Measurements from ENCODE around the gene CES3. TPM values are rescaled to one million over a fixed set of nuclear protein-coding genes. Genes with fewer than 3 reads are reported as not detected.

CES3 gene, protein sequence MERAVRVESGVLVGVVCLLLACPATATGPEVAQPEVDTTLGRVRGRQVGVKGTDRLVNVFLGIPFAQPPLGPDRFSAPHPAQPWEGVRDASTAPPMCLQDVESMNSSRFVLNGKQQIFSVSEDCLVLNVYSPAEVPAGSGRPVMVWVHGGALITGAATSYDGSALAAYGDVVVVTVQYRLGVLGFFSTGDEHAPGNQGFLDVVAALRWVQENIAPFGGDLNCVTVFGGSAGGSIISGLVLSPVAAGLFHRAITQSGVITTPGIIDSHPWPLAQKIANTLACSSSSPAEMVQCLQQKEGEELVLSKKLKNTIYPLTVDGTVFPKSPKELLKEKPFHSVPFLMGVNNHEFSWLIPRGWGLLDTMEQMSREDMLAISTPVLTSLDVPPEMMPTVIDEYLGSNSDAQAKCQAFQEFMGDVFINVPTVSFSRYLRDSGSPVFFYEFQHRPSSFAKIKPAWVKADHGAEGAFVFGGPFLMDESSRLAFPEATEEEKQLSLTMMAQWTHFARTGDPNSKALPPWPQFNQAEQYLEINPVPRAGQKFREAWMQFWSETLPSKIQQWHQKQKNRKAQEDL
- not detected for total RNA-seq

DNA sequence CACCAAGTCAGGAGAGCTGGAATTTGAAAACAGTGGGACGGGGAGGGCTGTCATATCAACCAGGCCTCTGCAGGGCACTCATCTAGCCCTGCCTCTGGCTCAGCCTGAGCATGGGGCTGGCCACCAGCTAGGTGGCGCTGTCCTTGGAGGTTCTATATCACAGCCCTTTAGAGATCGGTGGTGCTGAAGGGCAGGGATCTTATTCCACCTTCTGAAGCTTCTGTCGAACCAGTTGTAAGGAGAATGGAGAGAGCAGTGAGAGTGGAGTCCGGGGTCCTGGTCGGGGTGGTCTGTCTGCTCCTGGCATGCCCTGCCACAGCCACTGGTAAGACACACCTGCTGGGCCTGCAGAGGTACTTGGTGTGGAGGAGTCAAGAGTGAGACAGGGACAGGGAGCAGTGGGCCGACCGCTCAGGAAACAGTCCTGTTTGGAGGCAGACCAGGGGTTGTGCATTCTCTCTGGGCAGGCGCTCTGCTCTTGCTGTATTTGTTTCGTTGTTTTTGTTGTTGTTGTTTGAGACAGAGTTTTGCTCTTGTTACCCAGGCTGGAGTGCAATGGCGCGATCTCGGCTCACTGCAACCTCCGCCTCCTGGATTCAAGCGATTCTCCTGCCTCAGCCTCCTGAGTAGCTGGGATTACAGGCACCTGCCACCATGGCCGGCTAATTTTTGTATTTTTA, at the start of gene CES3:
Gene CES3, plus strand, starts transcription at position 202 of the 680 bp plus-strand sequence. Its CDS starts 42 bp downstream, at position 244.
- Histone ChIP-seq H3K9me3 (no peaks in the 10 kb centered on the region), H3K27ac (no peak within 1 kb of the TSS), H3K27me3 (no peaks in the 10 kb centered on the region), H3K36me3 (no peaks in the 10 kb centered on the region), H3K4me1 (no peaks in the 10 kb centered on the region), H3K4me3 (no peak within 1 kb of the TSS)
- intact Hi-C loops (cut with DNase I), result no loop called here
- DNase-seq (ENCODE audit: low spot score in 2 of 2), result peak in 1 of 2 donors; percentile 76
- TF ChIP-seq, protein P1, sequence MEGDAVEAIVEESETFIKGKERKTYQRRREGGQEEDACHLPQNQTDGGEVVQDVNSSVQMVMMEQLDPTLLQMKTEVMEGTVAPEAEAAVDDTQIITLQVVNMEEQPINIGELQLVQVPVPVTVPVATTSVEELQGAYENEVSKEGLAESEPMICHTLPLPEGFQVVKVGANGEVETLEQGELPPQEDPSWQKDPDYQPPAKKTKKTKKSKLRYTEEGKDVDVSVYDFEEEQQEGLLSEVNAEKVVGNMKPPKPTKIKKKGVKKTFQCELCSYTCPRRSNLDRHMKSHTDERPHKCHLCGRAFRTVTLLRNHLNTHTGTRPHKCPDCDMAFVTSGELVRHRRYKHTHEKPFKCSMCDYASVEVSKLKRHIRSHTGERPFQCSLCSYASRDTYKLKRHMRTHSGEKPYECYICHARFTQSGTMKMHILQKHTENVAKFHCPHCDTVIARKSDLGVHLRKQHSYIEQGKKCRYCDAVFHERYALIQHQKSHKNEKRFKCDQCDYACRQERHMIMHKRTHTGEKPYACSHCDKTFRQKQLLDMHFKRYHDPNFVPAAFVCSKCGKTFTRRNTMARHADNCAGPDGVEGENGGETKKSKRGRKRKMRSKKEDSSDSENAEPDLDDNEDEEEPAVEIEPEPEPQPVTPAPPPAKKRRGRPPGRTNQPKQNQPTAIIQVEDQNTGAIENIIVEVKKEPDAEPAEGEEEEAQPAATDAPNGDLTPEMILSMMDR (IDR thresholded peaks at IDR 0.05), result peak in 2 of 3 experiments; percentile 45 to 54

DNA sequence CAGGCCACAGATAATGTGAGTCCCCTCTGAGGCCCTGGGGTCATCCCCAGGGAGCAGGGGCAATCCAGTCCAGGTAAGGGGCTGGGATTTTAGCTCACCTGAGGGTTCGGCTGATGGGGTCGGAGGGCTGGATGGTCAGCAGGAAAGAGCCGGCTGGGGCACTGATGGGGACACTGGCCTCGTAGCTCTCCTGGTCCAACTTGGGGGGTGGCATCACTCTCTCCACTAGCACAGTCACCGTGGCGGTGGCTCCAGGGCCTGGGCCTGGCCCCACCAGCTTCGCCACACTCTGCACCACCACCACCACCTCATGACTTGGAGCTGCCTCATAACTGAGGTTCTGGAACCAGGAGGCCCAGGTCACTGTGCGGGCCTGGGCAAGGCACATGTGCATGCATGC, 49.3 kb upstream of the CES3 start:
- no peaks in the 10 kb centered on the region for H3K27me3 ChIP-seq
- intact Hi-C loops (cut with DNase I), result no loop called here
- no peaks in the 10 kb centered on the region for H3K9me3 ChIP-seq

DNA sequence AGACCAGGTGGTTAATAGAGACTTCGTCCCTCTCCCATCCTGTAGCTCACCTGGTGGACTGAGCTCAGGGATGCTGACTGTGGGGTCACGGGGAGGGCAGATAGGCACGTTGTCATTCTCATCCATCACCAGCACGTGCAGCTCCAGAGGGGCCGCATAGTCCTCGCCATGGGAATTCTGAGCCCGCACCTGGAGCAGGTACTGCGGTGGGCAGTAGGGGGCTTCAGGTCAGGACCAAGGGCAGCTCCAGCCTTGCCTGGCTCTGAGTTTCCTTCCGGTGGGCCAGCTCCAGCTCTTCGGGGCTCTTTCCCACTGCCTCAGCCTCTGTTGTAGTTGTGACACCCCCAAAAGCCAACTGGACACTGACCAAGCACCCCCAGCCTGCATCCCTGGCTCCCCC, 48.0 kb upstream of the CES3 start:
- H3K27ac ChIP-seq, result no peak overlapping the region
- H3K4me1 ChIP-seq, result peaks cover 0 to 2% of the 10 kb centered on the region in 2 donors
- no peaks in the 10 kb centered on the region for H3K27me3 ChIP-seq
- no peaks in the 10 kb centered on the region for H3K36me3 ChIP-seq
- intact Hi-C loops (cut with DNase I), result no loop called here
- no peaks in the 10 kb centered on the region for H3K9me3 ChIP-seq
- DNase-seq (ENCODE audit: low spot score in 2 of 2), result no peak
- TF ChIP-seq, protein P1 (IDR thresholded peaks at IDR 0.05), result no peak
- H3K4me3 ChIP-seq, result no peak overlapping the region

More for the DNA sequence above, 49.3 kb upstream of the CES3 start:
- Histone ChIP-seq H3K27ac (no peak overlapping the region), H3K36me3 (no peaks in the 10 kb centered on the region), H3K4me3 (no peak overlapping the region), H3K4me1 (peaks cover 0 to 2% of the 10 kb centered on the region in 2 donors)
- TF ChIP-seq, protein P1 (IDR thresholded peaks at IDR 0.05), result no peak
- no peak for DNase-seq (ENCODE audit: low spot score in 2 of 2)

DNA sequence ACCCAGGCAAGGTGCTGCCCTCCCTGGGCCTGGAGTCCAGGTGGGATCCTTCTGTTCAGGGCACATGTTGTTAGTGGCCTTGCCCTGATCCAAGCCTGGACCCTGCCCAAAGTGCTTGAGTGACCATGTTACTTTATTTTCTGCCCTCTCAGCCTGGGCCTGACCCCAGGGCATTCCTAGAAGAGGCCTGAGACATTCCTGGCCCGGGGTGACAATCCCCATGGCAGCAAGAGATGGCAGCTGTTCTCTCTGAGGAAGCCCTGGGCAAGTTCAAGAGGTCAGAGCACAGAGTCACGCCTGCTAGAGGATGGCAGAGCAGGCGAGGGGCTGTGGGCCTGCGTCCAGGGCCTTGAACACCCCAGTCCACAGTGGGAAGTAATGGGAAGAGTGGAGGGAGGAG, 47.4 kb upstream of the CES3 start:
- DNase-seq (ENCODE audit: low spot score in 2 of 2), result no peak
- Histone ChIP-seq H3K4me1 (peaks cover 0 to 2% of the 10 kb centered on the region in 2 donors), H3K27me3 (no peaks in the 10 kb centered on the region), H3K4me3 (no peak overlapping the region), H3K9me3 (no peaks in the 10 kb centered on the region), H3K36me3 (no peaks in the 10 kb centered on the region), H3K27ac (no peak overlapping the region)
- TF ChIP-seq, protein P1 (IDR thresholded peaks at IDR 0.05), result no peak
- intact Hi-C loops (cut with DNase I), result no loop called here

DNA sequence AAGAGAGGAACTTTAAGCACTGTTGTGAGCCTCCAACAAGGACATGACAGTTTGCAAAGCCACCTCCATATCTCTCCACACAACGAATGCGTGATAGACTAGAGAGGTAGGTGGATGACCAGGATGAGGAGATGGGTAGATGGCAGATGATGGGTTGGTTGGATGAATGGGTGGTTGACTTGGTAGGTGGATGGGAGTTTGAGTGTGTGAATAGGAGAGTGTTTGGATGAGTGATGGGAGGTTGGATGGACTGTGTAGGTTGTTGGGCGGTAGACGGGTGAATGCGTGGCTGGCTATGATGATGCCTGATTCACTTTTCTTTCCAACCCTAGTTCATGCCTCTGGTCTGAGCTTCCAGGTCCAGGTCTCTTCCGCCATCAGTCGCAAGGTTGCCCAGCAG, 46.5 kb upstream of the CES3 start:
- Histone ChIP-seq H3K9me3 (no peaks in the 10 kb centered on the region), H3K4me3 (no peak overlapping the region), H3K4me1 (peaks cover 0 to 2% of the 10 kb centered on the region in 2 donors), H3K36me3 (no peaks in the 10 kb centered on the region), H3K27ac (no peak overlapping the region), H3K27me3 (no peaks in the 10 kb centered on the region)
- intact Hi-C loops (cut with DNase I), result no loop called here
- TF ChIP-seq, protein P1 (IDR thresholded peaks at IDR 0.05), result no peak
- no peak for DNase-seq (ENCODE audit: low spot score in 2 of 2)

All from ascending aorta (tissue), 2 donors.